Measurements from ENCODE around the gene TMEM35B. TPM values are rescaled to one million over a fixed set of nuclear protein-coding genes. Genes with fewer than 3 reads are reported as not detected.
A peak's percentile ranks its signal among the peaks of the same experiment; 100 is the strongest.
"Not testable (repeated sequence)": the region's sequence is repeated elsewhere in the genome, so short reads cannot be mapped to it uniquely, and the experiment has no call there.

The TMEM35B gene
- polyA plus RNA-seq, 3 donors from 2014 or later = 124 to 214 (median 186) TPM

GRCh38 chr1:34987018-34987417, 1.9 kb upstream of the TMEM35B start:
- Mint-ChIP-seq H3K4me1 (peaks cover 34 to 36% of the 10 kb centered on the region in 2 donors), H3K4me3 (peak overlapping the region in 1 of 5 donors; percentile 49), H3K36me3 (peaks cover 0 to 7% (median 4%) of the 10 kb centered on the region in 3 donors), H3K9me3 (no peaks in the 10 kb centered on the region), H3K27ac (peak overlapping the region in 1 of 6 donors; percentile 20), H3K27me3 (ENCODE audit: low read depth in 3 of 3) (no peaks in the 10 kb centered on the region)
- DNase-seq = no peak

- not testable (repeated sequence) for H3K27me3 Mint-ChIP-seq (ENCODE audit: low read depth in 3 of 3); H3K9me3 Mint-ChIP-seq; DNase-seq
- Mint-ChIP-seq H3K4me3 (peak overlapping the region; percentile 90 to 99 (median 99)), H3K4me1 (peaks cover 38 to 51% of the 10 kb centered on the region in 2 donors), H3K36me3 (peaks cover 0 to 12% (median 4%) of the 10 kb centered on the region in 3 donors), H3K27ac (peak overlapping the region; percentile 90 to 96 (median 92))
These were observed 410 bp upstream of the TMEM35B start for GRCh38 chr1:34985609-34985904.

GRCh38 chr1:34984435-34984792, 733 bp downstream of the TMEM35B start:
- Mint-ChIP-seq H3K4me1 (peaks cover 40 to 55% of the 10 kb centered on the region in 2 donors), H3K27ac (peak overlapping the region; percentile 92 to 99 (median 96)), H3K27me3 (ENCODE audit: low read depth in 3 of 3) (no peaks in the 10 kb centered on the region), H3K36me3 (peaks cover 0 to 12% (median 4%) of the 10 kb centered on the region in 3 donors), H3K9me3 (no peaks in the 10 kb centered on the region), H3K4me3 (peak overlapping the region; percentile 97 to 99 (median 99))
- DNase-seq = no peak

GRCh38 chr1:34983700-34984355, 1.3 kb downstream of the TMEM35B start:
- H3K9me3 Mint-ChIP-seq = no peaks in the 10 kb centered on the region
- H3K4me3 Mint-ChIP-seq = peak overlapping the region; percentile 97 to 99 (median 99)
- H3K4me1 Mint-ChIP-seq = peaks cover 43 to 56% of the 10 kb centered on the region in 2 donors
- DNase-seq = no peak
- peak overlapping the region; percentile 92 to 99 (median 96) for H3K27ac Mint-ChIP-seq
- H3K36me3 Mint-ChIP-seq = peaks cover 0 to 12% (median 4%) of the 10 kb centered on the region in 3 donors
- no peaks in the 10 kb centered on the region for H3K27me3 Mint-ChIP-seq (ENCODE audit: low read depth in 3 of 3)

GRCh38 chr1:34982820-34983376, 2.2 kb downstream of the TMEM35B start:
- Mint-ChIP-seq H3K9me3 (no peaks in the 10 kb centered on the region), H3K27me3 (ENCODE audit: low read depth in 3 of 3) (peaks cover 0 to 1% (median 0%) of the 10 kb centered on the region in 3 donors), H3K4me3 (peak overlapping the region; percentile 64 to 99 (median 97)), H3K27ac (peak overlapping the region in 5 of 6 donors; percentile 36 to 93 (median 81)), H3K36me3 (peaks cover 3 to 12% (median 3%) of the 10 kb centered on the region in 3 donors), H3K4me1 (peaks cover 52 to 66% of the 10 kb centered on the region in 2 donors)
- DNase-seq = no peak

GRCh38 chr1:34980715-34981114, 4.4 kb downstream of the TMEM35B start:
- Mint-ChIP-seq H3K27me3 (ENCODE audit: low read depth in 3 of 3) (peaks cover 0 to 1% (median 0%) of the 10 kb centered on the region in 3 donors), H3K27ac (peak overlapping the region in 3 of 6 donors; percentile 28 to 76 (median 68)), H3K9me3 (no peaks in the 10 kb centered on the region), H3K36me3 (peaks cover 6 to 13% (median 8%) of the 10 kb centered on the region in 3 donors), H3K4me3 (no peak overlapping the region), H3K4me1 (peaks cover 49 to 73% of the 10 kb centered on the region in 2 donors)
- DNase-seq = no peak

DNA sequence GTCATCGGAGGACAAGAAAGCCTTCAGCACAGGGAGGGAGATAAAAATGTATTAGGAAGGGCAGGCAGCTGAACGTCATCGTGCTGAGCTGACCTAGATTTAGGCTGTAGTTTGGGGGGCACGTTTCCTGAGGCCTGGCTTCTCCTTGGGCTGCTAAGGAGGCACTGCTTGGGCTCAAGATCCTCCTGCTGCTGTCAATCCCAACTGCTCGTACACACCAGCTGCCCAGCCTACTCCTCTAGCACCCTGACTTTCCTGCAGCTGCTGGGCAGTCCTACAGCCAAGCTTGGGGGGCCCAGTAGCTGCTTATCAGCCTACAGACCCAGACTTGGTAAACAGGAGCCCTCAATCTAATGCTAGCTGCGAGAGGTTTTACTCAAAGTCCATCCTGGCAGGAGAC, 6.2 kb downstream of the TMEM35B start:
- no peak for DNase-seq
- no peak overlapping the region for H3K4me3 Mint-ChIP-seq
- no peaks in the 10 kb centered on the region for H3K9me3 Mint-ChIP-seq
- peaks cover 0 to 4% (median 0%) of the 10 kb centered on the region in 3 donors for H3K27me3 Mint-ChIP-seq (ENCODE audit: low read depth in 3 of 3)
- H3K4me1 Mint-ChIP-seq = peaks cover 36 to 64% of the 10 kb centered on the region in 2 donors
- H3K27ac Mint-ChIP-seq = peak overlapping the region in 4 of 6 donors; percentile 62 to 84 (median 74)
- peaks cover 11 to 16% (median 12%) of the 10 kb centered on the region in 3 donors for H3K36me3 Mint-ChIP-seq

DNA sequence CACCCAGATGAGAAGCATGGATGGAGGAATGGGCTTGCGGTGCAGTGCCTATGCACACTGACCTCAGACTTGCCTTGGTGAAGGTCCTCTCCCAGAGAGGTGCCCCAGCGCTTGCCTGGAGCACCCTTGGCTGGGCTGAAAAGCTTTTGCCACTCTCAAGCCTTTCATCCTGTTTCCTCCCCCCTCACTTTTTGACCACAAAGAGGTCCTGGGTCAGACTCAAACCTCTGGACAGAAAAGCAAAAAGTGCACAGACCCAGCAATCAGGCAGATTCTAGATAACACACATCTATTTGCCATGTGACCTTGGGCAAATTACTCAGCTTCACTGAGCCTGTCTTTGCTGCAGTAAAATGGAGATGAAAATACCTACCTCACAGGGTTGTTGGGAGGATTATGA, 7.3 kb downstream of the TMEM35B start:
- H3K36me3 Mint-ChIP-seq = peaks cover 11 to 16% (median 12%) of the 10 kb centered on the region in 3 donors
- no peak for DNase-seq
- H3K27me3 Mint-ChIP-seq (ENCODE audit: low read depth in 3 of 3) = peaks cover 0 to 4% (median 0%) of the 10 kb centered on the region in 3 donors
- peaks cover 28 to 53% of the 10 kb centered on the region in 2 donors for H3K4me1 Mint-ChIP-seq
- peak overlapping the region; percentile 62 to 89 (median 77) for H3K27ac Mint-ChIP-seq
- H3K9me3 Mint-ChIP-seq = no peaks in the 10 kb centered on the region
- H3K4me3 Mint-ChIP-seq = no peak overlapping the region

DNA sequence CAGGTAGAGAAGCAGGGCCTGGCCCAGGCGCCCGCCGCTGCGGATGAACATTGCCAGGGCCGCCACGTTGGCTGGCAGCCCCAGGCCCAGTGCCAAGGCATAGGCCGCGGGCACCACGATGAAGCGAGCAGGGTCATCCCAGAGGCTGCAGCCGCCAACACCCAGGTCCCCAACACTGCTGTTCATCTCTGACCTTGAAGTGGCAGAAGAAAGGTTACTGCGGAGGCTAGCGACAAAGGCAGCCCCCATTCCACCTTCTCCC, 8.0 kb downstream of the TMEM35B start:
- Mint-ChIP-seq H3K4me1 (peaks cover 25 to 48% of the 10 kb centered on the region in 2 donors), H3K36me3 (peaks cover 11 to 16% (median 12%) of the 10 kb centered on the region in 3 donors), H3K27ac (peak overlapping the region in 1 of 6 donors; percentile 46), H3K9me3 (no peaks in the 10 kb centered on the region), H3K4me3 (no peak overlapping the region), H3K27me3 (ENCODE audit: low read depth in 3 of 3) (peaks cover 0 to 4% (median 0%) of the 10 kb centered on the region in 3 donors)
- no peak for DNase-seq

DNA sequence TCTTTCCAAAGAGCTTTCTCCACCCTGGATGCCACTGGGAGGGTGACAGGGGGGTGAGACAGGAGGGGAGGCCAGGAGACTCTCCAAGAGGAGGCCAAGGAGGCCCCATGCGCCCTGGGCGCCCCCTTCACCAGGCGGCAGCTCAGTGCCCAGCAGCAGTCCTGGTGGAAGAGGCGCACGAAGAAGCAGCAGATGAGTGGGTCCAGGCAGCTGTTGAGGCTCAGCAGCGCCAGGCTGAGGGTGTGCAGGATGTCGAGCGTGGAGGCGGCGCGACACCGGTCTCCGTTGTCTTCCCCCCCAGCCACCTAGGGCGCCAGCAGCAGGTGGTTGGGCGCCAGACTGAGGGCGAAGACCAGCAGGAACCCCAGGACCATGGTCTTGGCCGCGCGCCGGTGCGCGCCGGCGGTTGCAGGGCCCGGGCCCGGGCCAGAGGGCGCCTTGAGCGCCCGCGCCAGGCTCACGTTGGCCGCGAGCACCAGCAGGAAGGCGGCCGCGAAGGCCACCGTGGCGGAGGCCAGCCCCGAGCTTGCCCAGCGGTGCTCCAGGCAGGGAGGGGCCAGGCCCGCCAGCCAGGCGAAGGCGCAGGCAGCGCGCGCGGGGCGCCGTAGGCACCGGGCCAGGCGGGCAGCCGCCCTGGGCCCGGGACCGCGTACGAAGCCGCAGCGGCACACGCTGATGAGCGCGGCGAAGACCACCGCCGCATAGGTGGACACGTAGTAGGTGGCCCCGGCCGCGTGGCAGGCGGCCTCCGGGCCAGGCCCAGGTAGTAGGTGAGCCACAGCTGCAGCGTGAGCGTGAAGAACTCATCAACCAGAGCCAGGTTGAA, 8.6 kb downstream of the TMEM35B start:
- Mint-ChIP-seq H3K36me3 (peaks cover 11 to 12% (median 11%) of the 10 kb centered on the region in 3 donors), H3K27me3 (ENCODE audit: low read depth in 3 of 3) (peaks cover 0 to 4% (median 0%) of the 10 kb centered on the region in 3 donors), H3K4me1 (peaks cover 19 to 46% of the 10 kb centered on the region in 2 donors), H3K27ac (peak overlapping the region in 1 of 6 donors; percentile 34), H3K9me3 (no peaks in the 10 kb centered on the region), H3K4me3 (no peak overlapping the region)
- DNase-seq = no peak

GRCh38 chr1:34975771-34976170, 9.4 kb downstream of the TMEM35B start:
- Mint-ChIP-seq H3K27ac (peak overlapping the region; percentile 7 to 79 (median 33)), H3K4me1 (peaks cover 19 to 38% of the 10 kb centered on the region in 2 donors), H3K36me3 (peaks cover 8 to 12% (median 11%) of the 10 kb centered on the region in 3 donors), H3K4me3 (no peak overlapping the region), H3K27me3 (ENCODE audit: low read depth in 3 of 3) (peaks cover 0 to 4% (median 0%) of the 10 kb centered on the region in 3 donors), H3K9me3 (no peaks in the 10 kb centered on the region)
- no peak for DNase-seq

DNA sequence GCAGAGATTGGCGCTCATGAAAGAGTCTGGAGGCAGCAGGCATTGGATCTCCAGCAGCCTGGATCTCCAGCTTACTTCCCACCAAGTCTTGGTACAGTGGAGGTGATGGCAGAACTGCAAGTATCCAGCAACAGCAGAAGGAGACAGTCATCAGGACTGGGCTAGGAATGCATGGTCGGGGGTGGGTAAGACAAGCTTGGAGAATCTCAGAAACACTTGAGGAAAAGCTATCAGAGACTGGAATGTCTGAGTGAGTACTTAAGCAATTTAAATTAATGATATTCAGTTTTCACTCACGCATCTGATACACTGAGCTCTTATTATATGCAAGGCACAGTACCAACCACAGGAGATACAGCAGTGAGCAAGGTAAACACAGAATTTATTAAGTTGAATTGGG, 9.8 kb downstream of the TMEM35B start:
- Mint-ChIP-seq H3K9me3 (no peaks in the 10 kb centered on the region), H3K4me3 (no peak overlapping the region), H3K27me3 (ENCODE audit: low read depth in 3 of 3) (peaks cover 0 to 4% (median 0%) of the 10 kb centered on the region in 3 donors), H3K4me1 (peaks cover 17 to 34% of the 10 kb centered on the region in 2 donors), H3K27ac (peak overlapping the region in 4 of 6 donors; percentile 7 to 79 (median 48)), H3K36me3 (peaks cover 8 to 12% (median 11%) of the 10 kb centered on the region in 3 donors)
- no peak for DNase-seq

GRCh38 chr1:34974626-34975025, 10.5 kb downstream of the TMEM35B start:
- H3K27me3 Mint-ChIP-seq (ENCODE audit: low read depth in 3 of 3) = peaks cover 0 to 6% (median 0%) of the 10 kb centered on the region in 3 donors
- peaks cover 8 to 12% (median 11%) of the 10 kb centered on the region in 3 donors for H3K36me3 Mint-ChIP-seq
- H3K4me1 Mint-ChIP-seq = peaks cover 22 to 38% of the 10 kb centered on the region in 2 donors
- H3K4me3 Mint-ChIP-seq = no peak overlapping the region
- H3K9me3 Mint-ChIP-seq = no peaks in the 10 kb centered on the region
- DNase-seq = no peak
- peak overlapping the region in 5 of 6 donors; percentile 11 to 79 (median 57) for H3K27ac Mint-ChIP-seq

GRCh38 chr1:34973326-34973725, 11.8 kb downstream of the TMEM35B start:
- Mint-ChIP-seq H3K36me3 (peaks cover 8 to 12% (median 11%) of the 10 kb centered on the region in 3 donors), H3K9me3 (no peaks in the 10 kb centered on the region), H3K27me3 (ENCODE audit: low read depth in 3 of 3) (peaks cover 0 to 5% (median 2%) of the 10 kb centered on the region in 3 donors), H3K27ac (no peak overlapping the region), H3K4me1 (peaks cover 27 to 45% of the 10 kb centered on the region in 2 donors), H3K4me3 (no peak overlapping the region)
- no peak for DNase-seq

Data from immature natural killer cell (primary cell).